Nephron (organoid): ENCODE data around the gene GPD1.

Experiments used
- H3K27ac Mint-ChIP-seq, 3 experiments: 2 replicates each; pipeline ENCODE4 v1.8.0; 2020; ENCODE audit warnings: mixed read lengths in 3 of 3, mild to moderate bottlenecking in 2 of 3, moderate library complexity in 1 of 3
- H3K27me3 Mint-ChIP-seq: 2 replicates; pipeline ENCODE4 v1.8.0; 2021; ENCODE audit warnings: low read depth, mild to moderate bottlenecking, moderate library complexity, mixed read lengths
- H3K36me3 Mint-ChIP-seq: 2 replicates; pipeline ENCODE4 v1.8.0; 2020; ENCODE audit warnings: low read depth, mixed read lengths
- H3K4me1 Mint-ChIP-seq: 2 replicates; pipeline ENCODE4 v1.8.0; 2020; ENCODE audit warnings: mixed read lengths
- H3K4me3 Mint-ChIP-seq, 3 experiments: 2 replicates each; pipeline ENCODE4 v1.8.0; 2020; ENCODE audit warnings: mild to moderate bottlenecking in 3 of 3, mixed read lengths in 3 of 3, moderate library complexity in 2 of 3
- H3K9me3 Mint-ChIP-seq: 2 replicates; pipeline ENCODE4 v1.8.0; 2020; ENCODE audit warnings: mixed read lengths
- CTCF ChIP-seq, 3 experiments: fragments of 200-600 bp; sonication (generic); IDR thresholded peaks; one replicate each; pipeline ENCODE4 v1.5.0; 2021; ENCODE audit warnings: antibody characterized with exemption in 3 of 3; ENCODE audit not compliant: unreplicated experiment in 3 of 3

Gene GPD1

GRCh38 chr12:50058743-50059312 is 45.0 kb upstream of the GPD1 start:
- no peak for TF ChIP-seq CTCF (IDR thresholded peaks at IDR 0.05; ENCODE audit: unreplicated experiment in 3 of 3)
- H3K4me1 Mint-ChIP-seq, result peaks cover 27% of the 10 kb centered on the region
- no peaks in the 10 kb centered on the region for H3K36me3 Mint-ChIP-seq
- H3K9me3 Mint-ChIP-seq, result no peaks in the 10 kb centered on the region
- peaks cover 55% of the 10 kb centered on the region for H3K27me3 Mint-ChIP-seq
- H3K4me3 Mint-ChIP-seq, result peak overlapping the region; percentile 74 to 84 (median 77)
- H3K27ac Mint-ChIP-seq, result no peak overlapping the region

GRCh38 chr12:50059440-50060119 is 44.2 kb upstream of the GPD1 start:
- Mint-ChIP-seq H3K4me3 (peak overlapping the region; percentile 74 to 84 (median 77)), H3K27ac (no peak overlapping the region), H3K36me3 (no peaks in the 10 kb centered on the region), H3K4me1 (peaks cover 30% of the 10 kb centered on the region), H3K27me3 (peaks cover 52% of the 10 kb centered on the region), H3K9me3 (no peaks in the 10 kb centered on the region)
- TF ChIP-seq CTCF (IDR thresholded peaks at IDR 0.05; ENCODE audit: unreplicated experiment in 3 of 3), result no peak

- no peak for TF ChIP-seq CTCF (IDR thresholded peaks at IDR 0.05; ENCODE audit: unreplicated experiment in 3 of 3)
- peak overlapping the region; percentile 20 to 84 (median 62) for H3K4me3 Mint-ChIP-seq
- H3K27me3 Mint-ChIP-seq, result peaks cover 52% of the 10 kb centered on the region
- H3K4me1 Mint-ChIP-seq, result peaks cover 31% of the 10 kb centered on the region
- no peaks in the 10 kb centered on the region for H3K36me3 Mint-ChIP-seq
- H3K9me3 Mint-ChIP-seq, result no peaks in the 10 kb centered on the region
- H3K27ac Mint-ChIP-seq, result no peak overlapping the region
These were observed 43.7 kb upstream of the GPD1 start for GRCh38 chr12:50060120-50060468.

DNA sequence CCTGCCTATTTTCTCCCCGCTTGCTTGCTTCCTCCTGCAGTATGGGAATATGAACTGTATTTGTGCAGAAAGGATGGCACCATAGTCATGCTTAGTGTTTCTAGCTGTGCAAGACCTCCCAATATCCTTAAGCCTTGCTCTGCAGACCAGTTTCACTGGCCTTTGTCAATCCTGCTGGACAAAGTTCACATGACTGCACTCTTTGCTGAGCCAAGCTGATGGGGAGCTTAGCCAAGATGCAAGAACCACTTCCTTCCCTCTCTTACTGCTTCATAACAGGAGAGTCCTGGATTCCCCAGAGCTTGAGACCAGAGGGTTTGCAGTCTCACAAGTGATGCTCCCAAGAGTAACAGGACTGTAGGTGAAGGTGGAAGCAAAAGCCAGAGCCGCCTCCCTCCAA is 42.6 kb upstream of the GPD1 start:
- no peak for TF ChIP-seq CTCF (IDR thresholded peaks at IDR 0.05; ENCODE audit: unreplicated experiment in 3 of 3)

GRCh38 chr12:50061946-50062686 is 41.7 kb upstream of the GPD1 start:
- Mint-ChIP-seq H3K36me3 (no peaks in the 10 kb centered on the region), H3K27me3 (peaks cover 36% of the 10 kb centered on the region), H3K9me3 (no peaks in the 10 kb centered on the region), H3K4me1 (peaks cover 18% of the 10 kb centered on the region), H3K27ac (no peak overlapping the region), H3K4me3 (no peak overlapping the region)
- no peak for TF ChIP-seq CTCF (IDR thresholded peaks at IDR 0.05; ENCODE audit: unreplicated experiment in 3 of 3)

More for the DNA sequence above, 42.6 kb upstream of the GPD1 start:
- H3K27me3 Mint-ChIP-seq, result peaks cover 45% of the 10 kb centered on the region
- no peak overlapping the region for H3K27ac Mint-ChIP-seq
- H3K9me3 Mint-ChIP-seq, result no peaks in the 10 kb centered on the region
- peaks cover 25% of the 10 kb centered on the region for H3K4me1 Mint-ChIP-seq
- H3K36me3 Mint-ChIP-seq, result no peaks in the 10 kb centered on the region
- peak overlapping the region in 2 of 3 experiments; percentile 19 to 53 for H3K4me3 Mint-ChIP-seq
